ENCODE results near the gene PLCL1.

PLCL1 gene

DNA sequence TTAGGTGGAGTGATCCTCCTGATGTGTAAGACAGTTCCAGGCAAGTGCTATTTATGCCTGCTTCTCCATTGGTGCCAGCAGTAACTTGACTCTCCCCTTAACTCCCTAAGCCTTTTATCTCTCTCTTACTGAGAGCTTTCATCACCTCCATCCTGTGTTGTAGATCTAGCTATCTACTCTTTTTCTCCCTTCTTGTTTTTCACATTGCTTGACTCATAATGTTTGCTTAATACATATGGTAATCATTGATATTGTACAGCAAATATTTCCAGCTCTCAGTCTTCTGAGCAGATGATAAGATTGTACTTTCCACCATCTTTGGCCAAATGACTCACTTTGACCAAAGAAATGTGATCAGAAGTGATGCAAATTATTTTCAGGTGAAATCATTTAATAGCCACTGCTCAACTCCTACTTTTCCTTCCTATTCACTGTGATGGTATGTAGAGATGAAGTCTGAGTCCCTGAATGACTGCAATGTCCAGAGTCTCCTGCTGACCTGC is 165.0 kb downstream of the PLCL1 start:
- TF ChIP-seq ZFX (IDR thresholded peaks at IDR 0.05) = no peak
- TF ChIP-seq, protein P1, sequence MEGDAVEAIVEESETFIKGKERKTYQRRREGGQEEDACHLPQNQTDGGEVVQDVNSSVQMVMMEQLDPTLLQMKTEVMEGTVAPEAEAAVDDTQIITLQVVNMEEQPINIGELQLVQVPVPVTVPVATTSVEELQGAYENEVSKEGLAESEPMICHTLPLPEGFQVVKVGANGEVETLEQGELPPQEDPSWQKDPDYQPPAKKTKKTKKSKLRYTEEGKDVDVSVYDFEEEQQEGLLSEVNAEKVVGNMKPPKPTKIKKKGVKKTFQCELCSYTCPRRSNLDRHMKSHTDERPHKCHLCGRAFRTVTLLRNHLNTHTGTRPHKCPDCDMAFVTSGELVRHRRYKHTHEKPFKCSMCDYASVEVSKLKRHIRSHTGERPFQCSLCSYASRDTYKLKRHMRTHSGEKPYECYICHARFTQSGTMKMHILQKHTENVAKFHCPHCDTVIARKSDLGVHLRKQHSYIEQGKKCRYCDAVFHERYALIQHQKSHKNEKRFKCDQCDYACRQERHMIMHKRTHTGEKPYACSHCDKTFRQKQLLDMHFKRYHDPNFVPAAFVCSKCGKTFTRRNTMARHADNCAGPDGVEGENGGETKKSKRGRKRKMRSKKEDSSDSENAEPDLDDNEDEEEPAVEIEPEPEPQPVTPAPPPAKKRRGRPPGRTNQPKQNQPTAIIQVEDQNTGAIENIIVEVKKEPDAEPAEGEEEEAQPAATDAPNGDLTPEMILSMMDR (conservative IDR thresholded peaks at IDR 0.05) = no peak

DNA sequence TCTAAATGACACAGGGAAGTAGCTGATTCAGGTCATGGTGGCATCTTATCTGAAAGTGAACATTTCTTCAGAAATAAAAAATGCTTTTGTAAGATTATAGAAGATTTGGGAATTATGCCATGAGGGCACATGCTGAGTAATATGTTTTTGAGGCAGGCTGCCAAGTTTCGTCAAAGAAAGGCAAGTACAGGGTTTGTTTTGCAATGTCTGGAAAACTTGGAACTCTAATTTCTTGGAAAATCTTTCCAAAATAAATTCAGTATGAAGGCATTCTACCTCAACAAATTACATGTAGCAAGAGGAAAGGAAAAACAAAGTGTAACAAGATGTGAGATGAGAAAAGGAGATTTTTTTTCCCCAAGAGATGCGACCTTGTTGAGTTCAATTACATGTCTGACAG is 167.7 kb downstream of the PLCL1 start:
- H3K27ac ChIP-seq = no peak overlapping the region
- TF ChIP-seq ZFX (IDR thresholded peaks at IDR 0.05) = no peak
- TF ChIP-seq, protein P1 (conservative IDR thresholded peaks at IDR 0.05) = no peak

More for the DNA sequence above, 165.0 kb downstream of the PLCL1 start:
- no peak overlapping the region for H3K27ac ChIP-seq

DNA sequence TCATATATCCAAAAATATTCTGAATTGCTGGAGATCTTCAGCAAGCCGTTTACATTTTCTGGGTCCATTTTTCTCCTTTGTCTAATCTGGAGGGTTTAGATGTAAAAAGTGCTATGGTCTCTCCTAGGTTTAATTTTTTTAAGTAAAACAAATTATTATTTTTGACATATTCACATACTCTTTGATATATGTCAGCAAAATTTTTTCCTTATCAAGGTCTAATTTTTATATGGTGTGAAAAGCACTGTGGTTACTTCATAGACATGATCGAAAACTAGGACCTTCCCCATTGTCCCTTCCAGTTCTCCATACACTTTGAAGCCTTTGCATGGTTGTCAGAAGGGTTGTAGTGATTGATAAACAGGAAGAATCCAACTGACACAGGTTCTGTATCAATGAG is 168.2 kb downstream of the PLCL1 start:
- TF ChIP-seq ZFX (IDR thresholded peaks at IDR 0.05) = no peak
- TF ChIP-seq, protein P1 (conservative IDR thresholded peaks at IDR 0.05) = no peak
- no peak overlapping the region for H3K27ac ChIP-seq

DNA sequence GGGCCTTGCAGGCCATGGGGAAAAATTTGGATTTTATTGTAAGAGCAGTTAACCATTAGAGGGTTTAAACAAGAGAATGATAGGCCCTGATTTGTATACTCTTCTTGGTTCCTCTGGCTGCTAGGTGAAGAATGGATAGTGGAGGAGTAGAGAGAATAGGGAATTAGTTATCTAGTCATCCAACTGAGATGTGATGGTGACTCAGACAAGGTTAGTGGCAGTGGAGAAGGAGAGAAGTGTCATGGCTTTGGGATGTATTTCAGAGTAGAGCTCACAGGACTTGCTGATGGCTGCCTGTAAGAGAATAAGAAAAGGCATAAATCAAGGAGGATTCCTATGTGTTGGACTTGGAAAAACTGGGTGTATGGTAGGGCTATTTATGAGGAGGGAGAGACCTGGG is 169.4 kb downstream of the PLCL1 start:
- TF ChIP-seq, protein P1 (conservative IDR thresholded peaks at IDR 0.05) = no peak
- no peak for TF ChIP-seq ZFX (IDR thresholded peaks at IDR 0.05)

DNA sequence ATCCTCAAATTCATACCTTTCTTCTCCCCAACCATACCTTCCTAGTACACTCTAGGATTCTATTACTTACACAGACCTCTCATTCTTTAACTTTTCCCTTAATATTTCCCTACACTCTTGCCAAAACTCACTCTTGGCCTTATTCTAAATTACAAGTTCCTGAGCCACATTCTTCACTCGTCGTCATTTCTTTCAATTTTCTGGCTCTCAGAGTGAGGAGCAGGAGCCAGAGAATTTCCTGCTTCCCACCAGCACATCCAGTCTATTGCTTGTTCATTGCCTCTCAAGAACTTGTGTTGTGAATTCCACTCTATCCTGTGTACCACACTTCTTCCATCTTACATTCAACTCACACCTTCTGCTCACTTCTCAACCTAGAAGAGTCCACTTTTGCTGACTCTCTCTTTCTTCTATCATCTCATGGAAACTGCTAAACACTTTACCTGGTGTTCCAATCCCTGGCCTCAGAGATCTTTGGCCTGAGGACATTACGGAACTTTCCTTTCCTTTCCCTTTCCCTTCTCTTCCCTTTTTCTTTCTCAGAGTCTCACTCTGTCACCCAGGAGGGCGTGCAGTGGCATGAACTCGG is 171.6 kb downstream of the PLCL1 start:
- no peak overlapping the region for H3K27ac ChIP-seq
- no peak for TF ChIP-seq ZFX (IDR thresholded peaks at IDR 0.05)

More for the DNA sequence above, 169.4 kb downstream of the PLCL1 start:
- no peak overlapping the region for H3K27ac ChIP-seq

DNA sequence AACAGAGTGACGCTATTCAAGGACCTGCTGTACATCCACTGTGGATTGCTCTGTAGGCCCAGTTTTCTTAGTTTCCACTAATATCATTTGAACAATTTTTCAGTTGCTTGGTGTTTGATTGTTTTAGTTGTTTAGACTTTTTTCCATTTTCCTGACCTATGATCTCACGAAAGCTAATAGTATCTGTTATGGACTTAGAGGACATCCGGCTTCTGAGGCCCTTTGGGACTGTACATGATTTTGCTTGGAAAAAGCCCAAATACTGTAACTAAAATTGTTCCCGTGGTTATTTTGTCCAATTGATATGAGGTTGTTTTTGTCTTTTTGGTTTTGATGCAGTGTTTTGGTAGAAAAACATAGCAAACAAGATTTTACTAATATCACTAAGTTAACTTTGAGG is 174.6 kb downstream of the PLCL1 start:
- TF ChIP-seq, protein P1 (conservative IDR thresholded peaks at IDR 0.05) = no peak
- TF ChIP-seq ZFX (IDR thresholded peaks at IDR 0.05) = no peak
- no peak overlapping the region for H3K27ac ChIP-seq

DNA sequence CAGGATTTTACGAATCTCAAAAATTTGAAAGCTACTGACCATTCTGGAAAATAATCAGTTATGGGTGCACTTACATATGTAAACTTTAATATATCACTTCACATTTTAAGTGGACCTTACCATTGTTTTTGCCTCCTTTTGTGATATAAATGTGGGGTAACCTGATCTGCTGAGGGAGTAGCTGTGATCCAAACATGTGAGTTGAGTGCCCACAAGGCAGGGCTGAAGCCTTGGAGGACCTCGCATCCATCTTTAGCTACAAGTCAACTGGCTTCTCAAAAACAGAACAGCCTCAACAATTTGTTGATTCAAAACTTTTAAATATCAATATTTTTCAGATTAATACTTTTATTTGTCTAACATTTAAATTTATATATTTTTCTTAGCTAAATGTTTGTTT is 178.2 kb downstream of the PLCL1 start:
- TF ChIP-seq, protein P1 (conservative IDR thresholded peaks at IDR 0.05) = no peak
- no peak for TF ChIP-seq ZFX (IDR thresholded peaks at IDR 0.05)
- no peak overlapping the region for H3K27ac ChIP-seq

DNA sequence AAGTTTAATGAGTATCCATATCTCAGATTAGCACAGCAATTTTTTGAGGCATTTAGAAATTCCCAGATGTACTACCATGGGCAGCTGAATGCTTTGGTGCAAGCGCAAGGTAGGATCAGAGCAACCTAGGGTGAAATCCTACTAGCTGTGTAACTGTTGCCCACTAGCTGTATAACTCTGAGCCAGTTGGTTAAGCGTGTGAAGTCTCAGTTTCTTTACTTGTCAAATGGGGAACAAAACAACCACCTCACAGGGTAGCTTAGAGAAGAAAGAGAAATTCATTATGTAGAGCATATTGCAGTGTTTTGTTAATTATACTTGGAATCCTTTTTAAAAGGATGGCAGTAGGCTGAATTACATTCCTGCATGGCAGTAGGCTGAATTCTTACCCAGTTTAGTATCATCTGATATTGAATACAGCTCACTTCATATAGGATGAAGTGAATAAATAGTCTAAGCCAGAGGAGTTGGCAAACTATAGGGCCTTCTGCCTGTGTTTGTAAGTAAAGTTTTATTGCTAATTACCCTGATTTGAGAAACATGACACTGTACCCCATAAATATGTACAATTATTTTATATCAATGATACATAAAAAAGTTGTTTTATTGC is 180.7 kb downstream of the PLCL1 start:
- H3K27ac ChIP-seq = no peak overlapping the region
- TF ChIP-seq, protein P1 (conservative IDR thresholded peaks at IDR 0.05) = no peak
- no peak for TF ChIP-seq ZFX (IDR thresholded peaks at IDR 0.05)
